ENCODE data around the gene HERPUD2.
"Not testable (repeated sequence)": the region's sequence is repeated elsewhere in the genome, so short reads cannot be mapped to it uniquely, and the experiment has no call there.

HERPUD2 gene

DNA sequence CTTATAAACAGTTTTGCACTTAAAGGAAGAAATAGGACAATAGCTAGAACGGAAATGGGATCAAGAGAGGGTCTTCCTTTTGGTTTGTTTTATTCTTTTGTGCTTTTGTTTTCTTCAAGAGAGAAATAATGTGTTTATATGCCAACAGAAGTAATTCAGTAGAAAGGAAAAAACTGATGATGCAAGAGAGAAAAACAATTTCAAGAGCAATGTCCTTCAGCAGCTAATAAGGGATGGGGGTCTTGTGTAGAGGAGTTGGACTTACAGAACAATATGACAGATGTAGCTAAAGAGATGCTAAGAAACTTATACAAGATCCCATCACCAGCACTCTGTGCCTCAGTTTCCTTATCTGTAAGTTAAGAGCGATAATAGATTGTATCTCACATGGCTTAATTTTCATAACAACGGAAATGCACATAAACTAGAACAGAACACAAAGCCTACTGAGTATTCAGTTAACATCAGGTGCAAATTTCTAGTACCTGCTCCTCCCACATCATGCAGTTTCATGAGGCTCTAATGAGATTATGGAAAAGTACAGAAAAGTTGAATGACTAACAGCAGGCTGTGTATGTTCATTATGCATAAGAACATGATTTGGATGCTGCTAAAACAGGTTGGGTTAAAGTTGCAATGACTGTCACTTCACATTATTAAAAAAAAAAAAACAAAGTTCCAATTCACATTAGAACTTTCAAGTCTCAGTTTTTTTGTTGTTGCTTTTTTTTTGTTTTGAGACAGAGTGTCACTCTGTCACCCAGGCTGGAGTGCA is 17.2 kb downstream of the HERPUD2 start:
- no peak for DNase-seq (ENCODE audit: low spot score)

DNA sequence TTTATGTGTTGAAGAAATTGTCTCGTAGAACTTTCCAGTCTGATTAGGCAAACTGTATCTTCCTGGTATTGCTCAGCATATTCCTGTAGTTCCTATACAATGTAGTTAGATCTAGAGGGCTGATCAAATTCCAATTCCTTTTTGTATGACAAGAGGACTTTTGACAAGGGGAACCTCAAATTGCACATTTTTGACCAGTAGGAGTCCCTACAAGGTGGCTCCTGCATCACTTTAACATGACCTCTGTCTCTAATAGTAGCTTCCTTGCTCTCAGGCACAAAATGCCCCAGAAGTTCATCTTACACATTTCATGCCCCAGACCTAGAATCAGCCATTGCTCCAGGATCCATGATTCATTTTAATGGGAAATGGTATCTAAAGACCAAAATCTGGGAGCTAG is 18.7 kb downstream of the HERPUD2 start:
- no peak for DNase-seq (ENCODE audit: low spot score)

DNA sequence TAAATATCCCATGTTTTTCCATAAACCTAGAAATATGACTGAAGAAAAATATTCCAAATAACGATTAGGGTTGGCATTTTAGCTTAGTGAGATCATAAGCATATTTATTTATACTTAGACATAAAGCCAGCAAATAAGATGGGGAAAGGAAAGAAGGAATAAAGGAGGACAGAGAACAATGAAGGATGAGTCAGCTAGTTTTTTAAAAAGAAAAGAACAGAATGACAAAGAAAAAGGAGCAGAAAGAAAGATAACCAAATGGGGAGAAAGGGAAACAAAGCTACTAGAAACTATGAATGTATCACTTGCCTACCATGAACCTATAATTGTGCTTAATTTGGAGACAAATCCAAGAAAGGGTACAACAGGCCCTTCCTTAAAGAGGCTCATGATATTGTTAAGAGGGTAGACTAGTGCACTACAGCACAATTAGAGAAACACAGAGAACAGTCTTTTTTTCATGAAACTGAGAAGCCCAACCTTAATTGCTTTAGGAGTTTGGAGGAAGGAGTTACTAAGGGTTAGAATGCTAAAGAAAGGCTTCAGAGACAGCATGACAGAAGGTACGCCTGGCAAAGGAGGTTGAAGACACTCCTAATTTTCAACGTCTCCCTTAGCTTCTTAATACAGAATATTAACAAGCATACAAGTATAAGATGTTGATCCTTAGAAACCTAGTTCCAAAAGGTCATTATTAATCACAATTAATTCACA is 23.9 kb downstream of the HERPUD2 start:
- no peak for DNase-seq (ENCODE audit: low spot score)

DNA sequence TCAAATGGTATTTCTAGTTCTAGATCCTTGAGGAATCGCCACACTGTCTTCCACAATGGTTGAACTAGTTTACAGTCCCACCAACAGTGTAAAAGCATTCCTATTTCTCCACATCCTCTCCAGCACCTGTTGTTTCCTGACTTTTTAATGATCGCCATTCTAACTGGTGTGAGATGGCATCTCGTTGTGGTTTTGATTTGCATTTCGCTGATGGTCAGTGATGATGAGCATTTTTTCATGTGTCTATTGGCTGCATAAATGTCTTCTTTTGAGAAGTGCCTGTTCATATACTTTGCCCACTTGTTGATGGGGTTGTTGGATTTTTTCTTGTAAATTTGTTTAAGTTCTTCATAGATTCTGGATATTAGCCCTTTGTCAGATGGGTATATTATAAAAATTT is 34.5 kb downstream of the HERPUD2 start:
- DNase-seq (ENCODE audit: low spot score), result not testable (repeated sequence)

DNA sequence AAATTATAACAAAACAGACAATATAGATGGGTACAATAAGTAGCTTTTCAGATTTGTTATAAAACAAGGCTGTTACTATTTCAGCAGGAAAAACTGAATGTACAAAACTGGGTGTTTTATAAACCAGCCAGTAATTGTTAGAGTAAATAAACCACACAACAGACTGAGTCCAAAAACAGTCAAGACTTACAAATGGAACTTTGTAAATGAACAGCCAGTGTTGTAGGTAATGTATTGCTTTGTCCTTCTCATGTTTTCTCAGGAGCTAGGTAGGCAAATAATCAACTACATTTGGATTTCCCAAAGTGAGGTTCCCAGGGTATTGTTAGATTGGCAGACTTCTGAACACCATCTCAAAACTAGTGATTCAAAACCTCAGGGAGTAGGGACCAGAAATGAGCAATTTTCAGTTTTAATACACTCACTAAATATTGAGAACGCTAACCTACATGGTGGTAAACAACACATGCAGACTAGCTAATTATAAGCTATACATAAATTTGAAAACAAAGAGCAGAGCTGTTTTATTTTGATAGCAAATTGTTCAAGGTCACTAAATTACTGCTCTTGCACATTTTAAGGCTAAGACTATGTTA is 36.2 kb downstream of the HERPUD2 start:
- no peak for DNase-seq (ENCODE audit: low spot score)

DNA sequence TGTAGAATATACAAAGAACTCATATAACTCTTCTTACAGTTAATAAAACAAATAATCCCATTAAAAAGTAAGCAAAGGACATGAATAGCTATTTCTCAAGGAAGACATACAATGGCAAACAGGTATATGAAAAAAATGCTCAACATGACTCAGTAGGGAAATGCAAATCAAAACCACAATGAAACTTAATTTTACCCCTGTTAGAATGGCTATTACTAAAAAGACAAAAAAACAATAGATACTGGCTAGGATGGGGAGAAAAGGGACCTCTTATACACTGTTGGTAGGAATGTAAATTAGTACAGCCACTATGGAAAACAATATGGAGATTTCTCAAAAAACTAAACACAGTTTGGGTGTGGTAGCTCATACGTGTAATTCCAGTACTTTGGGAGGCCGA is 37.8 kb downstream of the HERPUD2 start:
- no peak for DNase-seq (ENCODE audit: low spot score)

DNA sequence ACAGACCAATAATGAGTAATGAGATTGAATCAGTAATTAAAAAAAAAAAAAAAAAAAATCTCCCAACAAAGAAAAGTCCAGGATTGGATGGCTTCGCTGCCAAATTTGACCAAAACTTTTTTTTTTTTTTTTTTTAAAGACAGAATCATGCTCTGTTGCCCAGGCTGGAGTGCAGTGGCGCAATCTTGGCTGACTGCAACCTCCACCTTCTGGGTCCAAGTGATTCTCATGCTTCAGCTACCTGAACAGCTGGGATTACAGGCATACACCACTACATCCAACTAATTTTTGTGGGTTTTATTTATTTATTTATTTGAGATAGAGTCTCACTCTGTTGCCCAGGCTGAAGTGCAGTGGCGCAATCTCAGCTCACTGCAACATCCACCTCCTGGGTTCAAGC is 40.4 kb downstream of the HERPUD2 start:
- DNase-seq (ENCODE audit: low spot score), result not testable (repeated sequence)

DNA sequence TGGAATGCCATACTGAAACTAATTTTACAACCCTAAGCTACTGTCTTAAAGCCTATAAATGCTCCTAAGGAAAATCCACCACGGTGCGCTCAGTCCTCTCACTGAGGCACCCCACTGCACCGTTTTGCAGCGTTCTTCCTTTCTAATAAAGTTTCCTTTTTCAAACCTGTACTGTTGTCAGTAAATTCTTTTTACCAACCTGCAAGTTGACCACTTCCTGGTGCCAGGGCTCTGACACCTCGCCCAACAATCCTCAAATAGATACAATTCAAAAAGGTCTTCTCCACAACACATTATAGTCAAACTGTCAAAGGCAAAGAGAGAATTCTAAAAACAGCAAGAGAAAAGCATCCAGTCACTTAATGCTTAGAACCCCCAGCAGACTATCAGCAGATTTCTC is 42.8 kb downstream of the HERPUD2 start:
- no peak for DNase-seq (ENCODE audit: low spot score)

DNA sequence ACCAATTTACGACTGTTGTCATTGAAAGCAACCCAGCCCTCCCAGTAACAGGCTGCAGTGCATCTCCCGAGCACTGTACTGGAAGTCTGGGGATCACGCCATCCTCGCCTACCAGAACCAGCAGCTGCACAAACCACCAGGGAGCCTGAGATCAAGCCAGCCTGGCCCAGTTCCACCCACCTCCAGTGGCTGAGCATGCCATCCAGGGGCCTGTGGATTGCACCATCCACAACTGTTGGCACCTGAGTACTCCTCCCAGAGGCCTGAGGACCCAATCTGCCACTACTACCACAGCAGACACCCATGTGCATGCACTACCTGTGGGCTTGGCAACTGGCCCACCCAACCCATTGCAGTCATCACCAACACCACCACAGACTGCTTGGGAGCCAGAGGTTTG is 44.2 kb downstream of the HERPUD2 start:
- DNase-seq (ENCODE audit: low spot score), result no peak

DNA sequence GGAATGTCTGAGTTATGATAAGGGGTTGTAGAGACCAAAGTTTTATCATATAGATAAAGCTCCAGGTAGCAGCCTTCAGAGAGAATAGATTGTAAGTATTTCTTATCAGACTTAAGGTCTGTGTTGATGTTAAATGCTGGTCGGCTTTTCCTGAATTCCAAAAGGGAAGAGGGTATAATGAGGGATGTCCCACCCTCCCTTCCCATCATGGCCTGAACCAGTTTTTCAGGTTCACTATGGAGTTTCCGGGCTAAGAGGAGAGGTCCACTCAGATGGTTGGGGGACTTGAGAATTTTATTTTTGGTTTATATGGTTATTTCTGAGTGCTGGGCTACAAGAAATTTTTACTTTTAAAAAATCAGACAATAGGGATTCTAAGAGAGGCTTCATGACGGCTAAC is 45.2 kb downstream of the HERPUD2 start:
- no peak for DNase-seq (ENCODE audit: low spot score)

DNA sequence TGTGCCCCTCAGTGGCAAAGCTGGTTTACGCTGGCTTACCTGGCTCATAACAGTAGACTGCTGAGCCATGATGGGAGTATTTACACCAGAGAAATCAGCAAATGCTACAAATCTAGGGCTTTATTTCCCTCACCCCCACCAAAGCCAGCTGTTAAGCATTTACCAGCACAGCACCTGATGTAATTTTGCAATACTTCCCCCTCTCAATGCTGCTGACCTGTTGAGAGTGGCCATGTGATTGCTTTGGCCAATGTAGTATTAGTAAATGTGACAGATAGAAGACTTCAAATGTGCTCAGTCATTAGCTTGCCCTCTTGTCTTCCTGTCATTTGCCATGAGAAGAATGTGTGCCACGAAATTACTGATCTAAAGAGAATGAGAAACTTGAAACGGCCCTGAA is 46.6 kb downstream of the HERPUD2 start:
- no peak for DNase-seq (ENCODE audit: low spot score)

DNA sequence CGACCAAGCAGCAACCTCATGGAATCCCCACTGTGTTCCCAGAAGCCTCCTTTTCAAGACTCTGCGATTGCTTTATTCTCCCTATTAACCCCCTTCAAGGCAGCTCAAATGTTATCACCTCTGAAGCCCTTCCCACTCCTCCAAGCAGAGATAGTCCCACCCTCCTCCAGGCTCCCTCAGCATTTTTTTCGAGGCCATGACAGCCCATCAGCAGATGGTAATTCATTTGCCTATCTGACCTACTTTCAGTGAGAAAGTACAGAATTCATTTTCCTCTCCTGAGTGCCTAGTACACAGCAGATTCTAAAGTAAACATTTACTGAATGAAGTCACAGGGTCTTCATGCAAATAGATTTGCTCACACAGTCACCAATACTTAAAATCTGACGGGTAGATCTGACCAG is 47.8 kb downstream of the HERPUD2 start:
- no peak for DNase-seq (ENCODE audit: low spot score)

DNA sequence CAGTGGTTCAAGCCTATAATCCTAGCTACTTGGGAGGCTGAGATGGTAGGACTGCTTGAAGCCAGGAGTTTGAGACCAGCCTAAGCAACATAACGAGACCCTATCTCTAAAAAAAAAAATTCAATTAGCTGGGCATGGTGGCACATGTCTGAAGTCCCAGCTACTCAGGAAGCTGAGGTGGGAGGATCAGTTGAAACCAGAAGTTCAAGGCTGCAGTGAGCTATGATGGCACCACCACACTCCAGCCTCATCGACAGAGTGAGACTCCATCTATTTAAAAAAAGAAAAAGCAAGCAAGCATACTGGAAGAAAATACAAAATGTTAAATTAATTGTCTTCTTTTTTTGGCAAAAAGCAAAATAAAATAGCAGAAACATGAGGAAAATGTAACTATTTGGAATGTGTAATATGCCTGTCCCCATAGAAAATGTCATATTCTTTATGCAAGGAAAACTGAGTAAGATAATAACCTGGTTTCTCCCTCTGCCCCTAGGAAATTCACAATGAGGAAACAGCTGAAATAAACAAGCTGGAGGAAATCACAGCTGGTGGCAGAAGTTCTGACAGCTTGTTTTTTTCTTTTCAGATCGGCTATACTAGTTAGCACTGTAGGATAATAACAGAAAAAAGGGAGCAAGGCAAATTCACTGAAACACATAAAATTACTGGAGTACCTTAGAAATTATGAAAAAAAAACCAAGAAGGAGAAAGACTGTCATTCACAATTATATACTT is 48.5 kb downstream of the HERPUD2 start:
- no peak for DNase-seq (ENCODE audit: low spot score)

DNA sequence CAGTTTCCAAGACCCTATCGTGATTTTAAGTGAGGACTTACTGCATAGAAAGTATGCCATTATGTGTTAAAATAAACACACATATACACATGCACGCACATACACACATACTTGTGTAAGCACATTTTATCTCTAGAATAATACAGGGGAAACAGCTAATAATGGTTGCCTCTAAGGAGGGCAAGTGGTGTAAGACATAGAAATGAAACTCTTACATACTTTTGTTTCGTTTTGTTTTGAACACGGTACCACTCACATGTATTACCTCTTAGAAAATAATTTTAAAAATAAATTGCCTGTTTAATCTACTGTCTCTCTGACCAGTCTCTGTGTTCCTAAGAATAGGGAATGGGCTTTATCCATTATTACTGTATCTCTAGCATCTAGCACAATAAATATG is 49.2 kb downstream of the HERPUD2 start:
- no peak for DNase-seq (ENCODE audit: low spot score)

DNA sequence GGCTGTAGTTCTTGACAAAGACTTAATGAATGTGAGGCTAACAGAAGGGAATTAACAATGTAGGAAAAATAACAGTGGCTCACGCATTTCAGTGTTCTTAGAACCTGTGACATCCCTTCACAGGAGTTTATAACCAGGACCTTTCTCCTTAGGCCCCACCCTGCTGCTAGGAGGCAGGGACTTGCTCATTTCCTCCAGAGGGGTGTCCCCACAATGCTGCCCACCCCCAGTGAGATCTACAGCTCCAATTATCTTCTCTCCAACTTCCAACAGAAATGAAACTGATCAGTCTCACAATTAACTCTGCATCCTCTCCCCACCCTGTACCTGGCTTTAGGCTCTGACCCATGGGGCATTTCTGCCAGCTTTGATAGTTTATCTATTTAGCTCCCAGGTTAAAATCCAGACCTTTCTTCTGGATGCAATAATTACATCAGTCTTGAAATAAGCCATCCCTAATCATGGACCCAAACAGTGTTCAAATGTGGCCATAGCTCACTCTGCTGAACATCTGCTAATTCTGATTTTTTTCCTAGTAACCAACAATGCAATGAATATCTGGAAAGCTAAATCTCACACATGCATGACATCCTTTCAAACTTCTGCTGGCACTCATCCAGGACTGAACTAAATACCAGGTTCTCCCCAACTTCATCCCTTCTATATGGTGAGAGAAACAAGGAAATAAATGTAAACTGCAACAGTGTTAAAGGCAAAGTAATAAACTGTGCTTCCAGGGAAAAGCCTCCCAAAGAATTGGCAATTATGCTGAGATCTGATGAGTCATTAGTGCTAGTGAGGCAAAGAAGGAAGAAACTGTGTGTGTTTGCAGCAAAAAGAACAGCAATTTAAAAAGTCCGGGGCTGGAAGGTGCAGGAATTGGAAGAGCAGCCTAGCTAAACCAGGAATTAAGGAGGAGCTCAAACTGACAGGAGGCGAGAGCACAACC is 64.6 kb downstream of the HERPUD2 start:
- no peak for DNase-seq (ENCODE audit: low spot score)

DNA sequence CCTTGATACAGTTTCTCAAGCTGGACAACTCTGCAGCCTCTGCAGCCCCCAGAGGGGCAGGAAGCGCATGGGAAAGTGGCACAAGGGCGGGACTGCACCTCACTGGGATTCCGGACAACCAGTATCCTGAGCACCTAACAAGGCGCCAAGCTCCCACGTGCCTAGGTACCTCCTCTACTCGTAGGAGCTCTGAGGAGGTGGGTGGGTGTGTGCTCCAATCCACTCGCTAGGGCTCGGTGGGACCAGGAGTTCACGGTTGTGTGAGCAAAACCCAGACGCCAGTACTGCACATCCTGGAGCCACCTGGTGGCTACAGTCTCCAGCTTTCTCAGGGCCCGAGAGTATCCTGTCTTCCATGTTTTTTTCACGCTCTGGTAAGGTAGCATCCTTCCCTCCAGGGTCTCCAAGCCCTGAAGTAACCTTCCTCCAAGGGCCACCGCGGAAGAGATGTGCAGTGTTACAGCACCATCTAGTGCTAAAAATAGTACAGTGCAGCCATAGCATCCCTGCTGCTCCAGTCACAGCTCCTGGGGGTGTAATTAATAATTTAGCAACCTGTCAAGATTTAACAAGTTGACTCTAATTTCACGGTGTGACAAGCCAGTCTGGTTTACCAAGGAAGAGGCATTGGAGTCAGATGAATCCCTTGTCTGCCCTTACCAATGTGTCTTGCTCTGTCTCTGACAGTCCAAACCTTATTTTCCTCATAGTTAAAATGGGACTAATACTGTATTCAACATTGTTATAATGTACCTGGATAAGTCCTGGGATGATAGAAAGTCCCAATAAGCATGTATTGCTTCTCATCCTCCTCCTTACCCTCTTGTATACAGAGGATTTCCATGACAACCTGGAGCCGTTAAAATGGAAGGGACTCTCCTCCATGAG is 70.4 kb downstream of the HERPUD2 start:
- DNase-seq (ENCODE audit: low spot score), result peak; percentile 71

DNA sequence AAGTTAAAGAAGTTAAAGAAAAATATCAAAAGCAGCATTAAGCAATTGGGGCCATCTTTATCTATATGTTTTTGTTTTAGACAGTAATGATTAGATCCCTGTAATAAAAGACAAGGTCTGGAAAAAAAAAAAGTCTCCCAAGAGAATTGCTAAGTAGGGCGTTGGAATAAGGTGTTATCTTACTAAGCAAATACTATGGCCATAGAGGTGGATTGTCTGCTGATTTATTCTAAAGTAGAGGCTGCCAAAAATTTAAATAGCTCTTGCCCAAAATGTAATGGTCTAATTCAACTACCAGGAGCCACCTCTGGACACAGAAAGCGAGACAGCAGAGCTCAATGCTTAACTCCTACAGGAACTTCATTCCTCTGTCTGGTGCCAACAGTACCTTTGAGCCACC is 71.6 kb downstream of the HERPUD2 start:
- DNase-seq (ENCODE audit: low spot score), result no peak

DNA sequence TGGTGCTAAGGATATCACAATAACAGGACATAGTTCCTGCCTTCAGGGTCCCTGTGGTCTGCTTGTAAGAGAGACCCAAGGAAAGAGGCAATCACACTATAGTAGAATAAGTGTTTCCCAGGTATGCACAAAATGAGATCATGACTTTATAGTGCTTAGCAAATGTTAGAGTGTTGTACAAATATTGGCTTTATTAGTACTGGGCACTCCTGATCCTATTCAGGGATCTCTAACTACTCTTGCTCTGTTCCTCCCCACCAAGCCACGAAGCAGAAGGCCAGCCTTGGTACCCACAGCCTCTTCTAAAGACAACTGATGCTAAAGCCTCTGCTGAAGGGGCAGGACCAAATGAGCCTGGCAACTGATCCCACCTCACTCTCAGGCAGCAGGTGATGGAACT is 75.1 kb downstream of the HERPUD2 start:
- DNase-seq (ENCODE audit: low spot score), result no peak

DNA sequence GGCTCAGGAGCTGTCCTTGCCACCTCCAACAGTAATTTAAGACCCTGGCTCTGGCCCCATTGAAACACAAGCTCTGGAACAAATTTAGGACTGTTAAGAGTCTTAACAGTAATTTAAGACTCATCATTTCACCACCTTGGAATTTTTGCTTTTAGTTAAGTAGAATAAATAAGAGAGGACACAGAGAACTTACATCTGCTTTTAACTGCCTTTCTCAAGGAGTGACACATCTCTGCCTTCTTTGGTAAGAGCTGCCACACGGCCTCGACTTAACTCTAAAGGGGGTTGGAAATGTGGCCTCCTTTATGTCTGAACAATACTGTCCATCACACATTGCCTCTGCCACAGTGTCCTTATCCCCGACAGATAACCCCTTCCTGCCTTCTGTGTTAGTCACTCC is 77.9 kb downstream of the HERPUD2 start:
- DNase-seq (ENCODE audit: low spot score), result no peak

DNA sequence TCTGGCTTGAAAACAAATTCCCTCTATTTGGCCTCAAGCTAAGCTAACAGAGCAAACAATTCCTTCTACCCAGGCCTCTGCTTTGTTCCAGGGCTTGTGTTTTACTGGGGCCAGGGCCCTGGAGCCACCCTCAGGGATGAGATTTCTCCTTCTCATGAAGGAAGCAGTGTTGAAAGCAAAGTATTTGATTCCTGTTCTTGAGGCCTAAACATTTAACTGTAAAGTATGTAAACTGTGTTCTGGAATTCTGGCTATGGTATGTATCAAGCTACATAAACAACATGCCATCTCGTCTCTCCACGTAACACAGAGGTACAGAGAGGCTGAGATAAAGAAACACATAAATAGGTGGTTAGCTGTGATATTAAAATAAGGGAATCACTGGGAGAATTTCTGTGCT is 81.8 kb downstream of the HERPUD2 start:
- no peak for DNase-seq (ENCODE audit: low spot score)

DNA sequence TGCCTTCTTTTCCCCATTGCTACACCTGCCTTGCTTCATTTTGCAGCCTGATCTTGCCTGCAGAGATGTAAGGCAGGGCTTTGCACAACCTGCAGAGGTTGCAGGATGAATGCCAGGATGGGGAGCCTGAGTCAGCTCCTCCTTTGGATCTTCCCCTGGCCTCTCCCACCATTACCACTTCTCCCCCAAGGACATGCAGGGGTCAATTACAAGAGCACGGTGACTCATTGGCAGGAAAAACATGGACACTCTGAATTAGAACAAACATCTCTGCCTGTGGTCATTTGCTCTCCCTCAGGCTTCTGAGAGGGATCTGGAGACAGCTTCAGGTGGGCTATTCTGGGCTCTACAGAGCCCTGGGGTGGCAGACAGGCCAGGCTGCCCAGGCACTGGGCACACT is 89.2 kb downstream of the HERPUD2 start:
- no peak for DNase-seq (ENCODE audit: low spot score)
